Limb (tissue), 2 donors: Measurements from ENCODE around the gene CGB3.
"Not testable (repeated sequence)": the region's sequence is repeated elsewhere in the genome, so short reads cannot be mapped to it uniquely, and the experiment has no call there.

Source experiments
- DNase-seq, 2 donors: peaks; one replicate each; pipeline ENCODE4 v3.0.0-alpha.2; 2016; ENCODE audit errors: extremely low spot score in 2 of 2

The CGB3 gene

DNA sequence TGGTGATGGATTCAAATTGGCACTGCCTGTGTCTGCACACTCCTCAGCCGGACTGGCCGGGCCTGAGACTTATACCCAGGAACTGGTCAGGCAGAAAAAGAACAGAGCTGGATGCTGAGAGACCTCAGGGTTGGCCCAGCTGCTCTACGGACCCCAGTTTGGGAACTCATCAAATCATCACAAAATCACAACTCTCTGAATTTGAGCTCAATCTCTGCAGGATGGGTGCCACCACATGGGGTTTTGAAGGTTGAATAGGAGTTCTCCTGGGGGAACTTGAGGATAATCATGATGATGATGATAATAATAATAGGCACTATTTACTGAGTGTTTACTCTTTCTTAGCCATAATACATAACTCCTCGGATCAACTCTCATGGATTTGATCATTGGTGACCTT lies 18.5 kb upstream of the CGB3 start:
- DNase-seq = not testable (repeated sequence)

GRCh38 chr19:49042177-49042576 lies 18.0 kb upstream of the CGB3 start:
- DNase-seq = no peak

- DNase-seq = not testable (repeated sequence)
These were observed 15.6 kb upstream of the CGB3 start for GRCh38 chr19:49039736-49040135.

GRCh38 chr19:49038557-49039276 lies 14.6 kb upstream of the CGB3 start:
- DNase-seq = not testable (repeated sequence)

- DNase-seq = not testable (repeated sequence)
These were observed 14.0 kb upstream of the CGB3 start for GRCh38 chr19:49038111-49038510.

DNA sequence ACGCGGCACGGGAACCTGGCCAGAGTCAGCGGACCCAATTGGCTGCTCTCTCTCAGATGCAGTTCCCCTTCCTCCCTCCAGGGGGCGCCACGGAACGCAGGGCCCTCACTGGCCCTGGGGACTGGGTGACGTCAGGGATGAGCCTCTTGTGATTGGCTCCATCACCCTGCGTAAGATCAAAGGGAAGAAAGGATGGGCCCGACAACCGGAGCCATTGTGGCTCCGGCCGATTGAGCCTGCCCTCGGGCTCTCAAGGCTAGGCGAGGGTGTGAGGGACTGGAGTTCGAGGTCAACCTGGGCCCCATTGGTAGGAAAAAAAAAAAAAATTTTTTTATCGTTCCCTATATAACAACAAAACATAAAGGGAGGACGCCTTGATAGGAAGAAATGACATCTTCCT lies 12.7 kb upstream of the CGB3 start, which contains the start of gene CGB1:
CGB1 (minus strand) TSS at position 81 of the 400 bp plus-strand sequence. CDS start 184 bp downstream, outside the sequence.
- not testable (repeated sequence) for DNase-seq

DNA sequence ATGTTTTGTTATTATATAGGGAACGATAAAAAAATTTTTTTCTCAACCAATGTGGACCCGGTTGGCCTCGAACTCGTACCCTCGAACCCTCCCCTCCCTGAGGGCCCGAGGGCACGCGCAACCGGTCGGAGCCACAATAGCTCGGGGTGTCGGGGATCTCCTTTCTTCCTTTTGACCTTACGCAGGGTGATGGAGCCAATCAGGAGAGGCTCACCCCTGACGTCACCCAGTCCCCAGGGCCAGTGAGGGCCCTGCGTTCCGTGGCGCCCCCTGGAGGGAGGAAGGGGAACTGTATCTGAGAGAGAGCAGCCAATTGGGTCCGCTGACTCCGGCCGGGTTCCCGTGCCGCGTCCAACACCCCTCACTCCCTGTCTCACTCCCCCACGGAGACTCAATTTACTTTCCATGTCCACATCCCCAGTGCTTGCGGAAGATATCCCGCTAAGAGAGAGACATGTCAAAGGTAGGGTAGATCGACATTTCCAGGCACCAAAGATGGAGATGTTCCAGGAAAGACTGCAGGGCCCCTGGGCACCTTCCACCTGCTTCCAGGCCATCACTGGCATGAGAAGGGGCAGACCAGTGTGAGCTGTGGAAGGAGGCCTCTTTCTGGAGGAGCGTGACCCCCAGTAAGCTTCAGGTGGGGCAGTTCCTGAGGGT lies 7.6 kb upstream of the CGB3 start, which contains the start of gene CGB2:
CGB2 (plus strand) TSS at position 249 of the 660 bp plus-strand sequence; CDS start at position 455, 206 bp downstream.
- not testable (repeated sequence) for DNase-seq

DNA sequence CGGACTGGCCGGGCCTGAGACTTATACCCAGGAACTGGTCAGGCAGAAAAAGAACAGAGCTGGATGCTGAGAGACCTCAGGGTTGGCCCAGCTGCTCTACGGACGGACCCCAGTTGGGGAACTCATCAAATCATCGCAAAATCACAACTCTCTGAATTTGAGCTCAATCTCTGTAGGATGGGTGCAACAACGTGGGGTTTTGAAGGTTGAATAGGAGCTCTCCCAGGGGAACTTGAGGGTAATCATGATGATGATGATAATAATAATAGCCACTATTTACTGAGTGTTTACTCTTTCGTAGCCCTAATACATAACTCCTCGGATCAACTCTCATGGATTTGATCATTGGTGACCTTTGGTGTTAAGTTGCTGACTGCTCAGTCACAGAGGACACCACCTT lies 6.2 kb upstream of the CGB3 start:
- not testable (repeated sequence) for DNase-seq

GRCh38 chr19:49029749-49030148 lies 5.6 kb upstream of the CGB3 start:
- DNase-seq = not testable (repeated sequence)

DNA sequence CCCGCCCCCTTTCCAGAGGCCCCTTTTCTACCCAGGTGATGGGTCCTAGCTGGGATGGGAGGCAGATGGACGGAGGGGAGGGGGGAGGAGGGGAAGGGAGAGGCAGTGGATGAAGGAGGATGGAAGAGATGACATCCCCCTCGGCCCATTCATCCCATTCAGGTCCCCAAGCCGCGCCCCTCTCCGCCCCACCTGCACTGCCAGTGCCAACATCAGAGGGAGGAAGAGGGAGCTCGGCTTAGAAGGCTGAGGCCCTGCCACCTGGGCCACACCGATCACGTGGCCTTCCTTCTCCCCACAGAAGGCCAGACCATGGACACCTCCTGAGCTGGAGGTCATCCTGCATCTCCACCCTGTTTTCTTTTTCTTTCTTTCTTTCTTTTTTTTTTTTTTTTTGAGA lies 4.6 kb upstream of the CGB3 start:
- DNase-seq = not testable (repeated sequence)

- not testable (repeated sequence) for DNase-seq
These were observed 1.5 kb upstream of the CGB3 start for GRCh38 chr19:49025599-49025998.

- not testable (repeated sequence) for DNase-seq
These were observed 955 bp upstream of the CGB3 start for GRCh38 chr19:49025088-49025487.

DNA sequence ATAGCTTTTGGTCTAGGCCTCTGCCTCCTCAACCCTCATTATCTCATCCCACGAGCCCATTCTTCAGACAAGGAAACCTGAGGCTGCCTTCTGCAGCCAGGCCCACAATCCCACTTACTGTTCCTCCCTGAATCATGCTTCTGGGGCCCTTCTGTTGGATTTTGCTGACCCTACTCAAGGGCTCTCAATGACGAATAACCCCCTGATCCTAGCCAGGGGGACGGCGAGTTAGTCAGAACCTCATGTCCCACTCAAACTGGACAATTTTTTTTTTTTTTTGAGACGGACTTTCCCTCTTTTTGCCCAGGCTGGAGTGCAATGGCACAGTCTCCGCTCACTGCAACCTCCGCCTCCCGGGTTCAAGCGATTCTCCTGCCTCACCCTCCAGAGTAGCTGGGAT lies 2.0 kb downstream of the CGB3 start:
- no peak for DNase-seq

DNA sequence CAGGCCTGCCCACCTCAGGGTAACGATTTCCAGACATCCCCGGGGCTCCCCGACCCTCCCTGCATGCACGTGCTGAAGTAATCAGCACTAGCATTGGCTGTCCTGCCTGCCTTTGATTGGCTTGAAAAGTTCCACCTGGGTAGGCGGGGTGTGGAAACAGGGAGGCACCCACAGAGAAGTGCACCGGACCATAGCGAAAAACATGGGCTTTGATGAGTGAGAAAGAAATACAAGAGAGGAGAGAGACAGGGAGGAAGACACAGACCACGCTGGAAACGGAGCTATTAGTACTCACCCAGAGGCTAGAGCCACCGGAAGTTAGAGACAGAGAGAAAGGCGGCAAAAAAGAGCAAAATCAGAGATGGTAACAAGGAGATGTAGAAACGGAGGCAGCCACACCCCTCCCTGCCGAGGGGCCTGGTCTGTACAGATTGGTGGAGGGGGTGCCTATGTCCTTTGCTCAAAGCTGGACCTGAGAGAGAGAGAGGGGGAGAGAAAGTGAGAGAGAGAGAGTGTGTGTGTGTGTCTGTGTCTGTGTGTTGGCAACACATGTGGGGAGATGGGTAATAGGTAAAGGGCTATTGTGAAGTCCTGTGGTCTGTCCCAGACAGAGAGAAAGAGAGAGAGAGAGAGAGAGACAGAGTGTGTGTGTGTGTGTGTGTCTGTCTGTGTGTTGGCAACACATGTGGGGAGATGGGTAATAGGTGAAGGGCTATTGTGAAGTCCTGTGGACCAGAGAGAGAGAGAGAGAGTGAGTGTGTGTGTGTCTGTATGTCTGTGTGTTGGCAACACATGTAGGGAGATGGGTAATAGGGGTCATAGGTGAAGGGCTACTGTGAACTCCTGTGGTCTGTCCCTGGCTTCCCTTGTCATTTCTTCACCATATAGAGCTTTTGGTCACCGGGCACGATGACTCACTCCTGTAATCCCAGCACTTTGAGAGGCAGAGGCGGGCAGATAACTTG lies 2.9 kb downstream of the CGB3 start:
- DNase-seq = no peak

GRCh38 chr19:49020342-49020741 lies 3.8 kb downstream of the CGB3 start:
- no peak for DNase-seq

DNA sequence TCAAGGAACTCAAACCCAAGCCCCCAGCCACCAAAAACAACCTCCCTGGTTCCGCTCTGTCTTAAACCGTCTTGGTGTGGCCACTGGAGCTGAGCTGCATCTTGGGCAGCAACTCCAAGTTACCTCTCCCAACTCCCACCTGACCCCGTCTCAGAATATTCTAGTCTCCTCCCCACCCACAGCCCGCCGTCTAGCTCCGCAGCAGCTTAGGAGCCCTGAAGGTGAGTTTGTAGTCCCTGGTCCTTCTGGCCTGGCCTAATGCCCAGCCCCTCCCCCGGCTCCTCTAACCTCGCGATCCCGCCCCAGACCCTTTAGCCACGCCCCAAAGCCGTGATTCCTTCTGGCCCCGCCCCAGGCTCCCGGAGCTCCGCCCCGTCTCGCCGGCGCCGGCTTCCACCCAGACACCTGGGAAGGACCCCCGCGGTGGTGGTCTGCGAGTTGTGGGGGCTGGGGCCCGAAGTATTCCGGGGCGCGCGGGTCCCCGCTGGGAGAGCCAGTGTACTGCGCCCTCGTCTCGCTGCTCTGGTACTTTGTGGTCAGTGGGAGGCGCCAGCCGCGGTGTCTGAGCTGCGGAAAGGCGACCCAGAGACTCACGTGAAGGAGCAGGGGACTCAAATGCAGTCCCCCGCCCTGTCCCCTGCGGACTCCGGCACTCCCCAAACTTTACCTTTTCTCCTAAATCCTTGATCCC lies 4.7 kb downstream of the CGB3 start:
- peak in 1 of 2 donors; percentile 62 for DNase-seq

- not testable (repeated sequence) for DNase-seq
These were observed 5.5 kb downstream of the CGB3 start for GRCh38 chr19:49018388-49019241.

- peak; percentile 26 to 70 for DNase-seq
These were observed 6.3 kb downstream of the CGB3 start for GRCh38 chr19:49017666-49018351.

DNA sequence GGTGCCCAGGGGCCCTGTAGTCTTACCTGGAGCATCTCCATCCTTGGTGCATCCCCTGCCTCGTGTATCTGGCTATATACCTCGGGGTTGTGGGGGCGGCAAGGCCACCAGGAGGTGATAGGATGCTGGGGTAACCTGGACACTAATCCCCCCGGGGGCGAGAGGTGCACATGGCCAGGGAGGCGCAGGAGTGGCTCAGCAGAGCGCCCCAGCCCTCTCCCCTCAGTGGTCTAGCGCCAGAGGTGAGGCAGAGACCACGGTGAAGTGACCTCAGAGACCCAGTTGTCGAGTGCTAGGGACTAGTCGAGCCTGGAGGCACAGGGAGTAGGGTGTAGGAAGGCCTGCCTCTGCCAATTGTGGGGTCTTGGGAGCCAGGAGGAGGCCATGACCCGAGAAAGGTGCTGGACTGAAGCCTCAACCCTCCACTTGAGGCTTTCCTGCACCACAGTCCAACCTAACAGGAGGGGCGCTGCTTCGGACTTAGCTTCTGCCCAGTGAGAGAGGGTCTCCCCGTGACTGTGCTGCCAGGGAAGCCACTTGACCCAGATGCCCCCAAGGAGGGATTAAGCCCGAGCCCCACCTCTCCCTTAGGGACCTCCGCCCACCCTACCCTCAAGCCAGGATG lies 7.0 kb downstream of the CGB3 start, which contains the start of gene LHB:
LHB (minus strand) TSS at position 51 of the 625 bp plus-strand sequence; CDS start at position 41, 10 bp downstream.
- no peak for DNase-seq
